ENCODE measurements around the gene PLEKHH2. TPM values are rescaled to one million over a fixed set of nuclear protein-coding genes. Genes with fewer than 3 reads are reported as not detected.

PLEKHH2 gene
- polyA plus RNA-seq, 1 of the 3 experiments (the other 2 are of a cell fraction): 1.9 TPM

DNA sequence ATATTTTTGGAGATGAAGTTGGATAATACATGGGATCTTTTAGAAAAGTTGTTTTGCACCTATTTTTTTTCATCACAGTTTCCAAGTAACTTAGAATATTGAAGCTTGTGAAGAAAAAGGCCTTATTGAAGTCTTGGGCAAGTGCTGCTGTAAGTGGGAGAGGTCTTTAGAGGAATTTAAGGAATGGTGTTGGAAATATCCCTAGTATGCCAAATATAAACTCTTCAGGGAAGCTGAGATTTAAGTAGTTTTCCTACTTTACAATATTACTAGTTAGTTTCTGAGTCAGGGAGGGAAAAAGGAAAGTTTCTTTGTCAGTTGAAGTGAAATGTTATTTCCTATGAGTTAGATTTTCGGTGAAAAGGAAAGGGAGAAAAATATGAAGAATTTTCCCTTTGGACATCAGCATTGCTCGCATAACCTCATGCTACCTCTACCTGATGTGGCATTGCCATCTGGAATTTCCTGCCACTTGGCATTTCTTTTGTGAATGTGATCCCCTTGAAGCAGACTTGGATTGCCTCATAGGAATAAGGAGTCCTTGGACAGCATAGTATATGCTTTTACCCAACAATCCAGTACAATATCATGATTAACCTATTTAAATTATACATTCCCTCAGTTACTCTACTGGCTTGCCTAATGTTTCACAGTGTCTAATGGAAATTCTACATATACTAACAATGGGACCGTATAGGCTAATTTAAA lies 12.1 kb downstream of the PLEKHH2 start:
- Histone ChIP-seq H3K27ac (ENCODE audit: low read depth in 2 of 2, low read length in 1 of 2) (no peak overlapping the region; a peak in 1 of 4 replicates), H2AFZ (ENCODE audit: low read depth) (no peak overlapping the region), H3K36me3 (replicated peaks in 1 of 2; ENCODE audit: control insufficient read depth in 1 of 2, insufficient read depth in 2 of 2, low read length in 1 of 2) (no peaks in the 10 kb centered on the region), H3K4me3 (ENCODE audit: low read depth in 2 of 2, low read length in 1 of 2) (no peak overlapping the region), H3F3A (replicated peaks; ENCODE audit: insufficient read depth) (no peaks in the 10 kb centered on the region), H3K4me2 (no peak overlapping the region), H3K9ac (no peak overlapping the region), H4K20me1 (ENCODE audit: insufficient read depth) (no peaks in the 10 kb centered on the region), H3K9me2 (no peaks in the 10 kb centered on the region), H3K4me1 (ENCODE audit: control insufficient read depth in 1 of 2, insufficient read depth in 2 of 2, low read depth in 1 of 2, low read length in 1 of 2) (no peaks in the 10 kb centered on the region), H3K79me2 (ENCODE audit: insufficient read depth) (no peaks in the 10 kb centered on the region), H3K9me3 (no peaks in the 10 kb centered on the region), H3K27me3 (ENCODE audit: insufficient read depth) (no peaks in the 10 kb centered on the region)
- TF ChIP-seq EP300 (IDR thresholded peaks at IDR 0.05; ENCODE audit: borderline replicate concordance in 1 of 2, low read depth in 1 of 2, low read length in 1 of 2) (no peak), EZH2phosphoT487 (IDR thresholded peaks at IDR 0.05; ENCODE audit: borderline replicate concordance, low read depth) (no peak), YY1 (IDR thresholded peaks at IDR 0.05; ENCODE audit: low read depth) (no peak), MXI1 (IDR thresholded peaks at IDR 0.05; ENCODE audit: low read depth, low read length) (no peak), FOXM1 (IDR thresholded peaks at IDR 0.05; ENCODE audit: low read depth) (no peak)
- ChIA-PET POLR2A (no interaction called here), CTCF (no interaction called here)
- 89% methylated on average over 3 of the region's 3 CpGs for WGBS (ENCODE audit: low lambda C conversion rate)
- DNase-seq: no peak

DNA sequence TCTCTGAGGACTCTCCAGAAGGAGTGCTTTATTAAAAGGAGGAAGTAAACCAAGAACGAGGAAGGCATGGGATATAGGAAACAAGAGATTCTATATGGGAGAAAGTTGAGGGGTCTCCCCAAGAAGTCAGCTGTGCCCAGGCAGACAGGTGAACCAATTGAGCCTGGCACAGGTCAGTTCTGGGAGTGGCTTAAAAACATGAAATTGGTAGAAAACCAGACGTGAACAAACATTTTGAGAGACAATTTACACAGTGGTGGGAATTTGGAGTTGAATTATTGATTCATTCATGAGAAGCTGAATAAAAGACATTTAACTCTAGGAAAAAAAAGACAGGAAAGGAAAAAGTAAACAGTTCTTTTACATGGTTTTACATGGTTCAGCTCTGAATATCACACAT lies 16.4 kb downstream of the PLEKHH2 start:
- POLR2A ChIA-PET: no interaction called here
- 89% methylated on average over 2 of the region's 2 CpGs for WGBS (ENCODE audit: low lambda C conversion rate)
- CTCF ChIA-PET: interaction anchor here (1.1 to 1.6 kb wide), 2 partner anchors 19 to 44 kb away, joined by 4 to 5 read pairs; no protein-coding TSS in a partner anchor

More for the DNA sequence above, 16.4 kb downstream of the PLEKHH2 start:
- H4K20me1 ChIP-seq (ENCODE audit: insufficient read depth): no peaks in the 10 kb centered on the region
- H3K9ac ChIP-seq: no peak overlapping the region
- no peak for TF ChIP-seq GATA2 (CRISPR knock-in tag; IDR thresholded peaks at IDR 0.05)
- no peak for TF ChIP-seq POLR2AphosphoS5 (IDR thresholded peaks at IDR 0.05; ENCODE audit: low read depth, low read length)
- no peak for TF ChIP-seq NFIC (IDR thresholded peaks at IDR 0.05; ENCODE audit: borderline replicate concordance)
- TF ChIP-seq, protein P1, sequence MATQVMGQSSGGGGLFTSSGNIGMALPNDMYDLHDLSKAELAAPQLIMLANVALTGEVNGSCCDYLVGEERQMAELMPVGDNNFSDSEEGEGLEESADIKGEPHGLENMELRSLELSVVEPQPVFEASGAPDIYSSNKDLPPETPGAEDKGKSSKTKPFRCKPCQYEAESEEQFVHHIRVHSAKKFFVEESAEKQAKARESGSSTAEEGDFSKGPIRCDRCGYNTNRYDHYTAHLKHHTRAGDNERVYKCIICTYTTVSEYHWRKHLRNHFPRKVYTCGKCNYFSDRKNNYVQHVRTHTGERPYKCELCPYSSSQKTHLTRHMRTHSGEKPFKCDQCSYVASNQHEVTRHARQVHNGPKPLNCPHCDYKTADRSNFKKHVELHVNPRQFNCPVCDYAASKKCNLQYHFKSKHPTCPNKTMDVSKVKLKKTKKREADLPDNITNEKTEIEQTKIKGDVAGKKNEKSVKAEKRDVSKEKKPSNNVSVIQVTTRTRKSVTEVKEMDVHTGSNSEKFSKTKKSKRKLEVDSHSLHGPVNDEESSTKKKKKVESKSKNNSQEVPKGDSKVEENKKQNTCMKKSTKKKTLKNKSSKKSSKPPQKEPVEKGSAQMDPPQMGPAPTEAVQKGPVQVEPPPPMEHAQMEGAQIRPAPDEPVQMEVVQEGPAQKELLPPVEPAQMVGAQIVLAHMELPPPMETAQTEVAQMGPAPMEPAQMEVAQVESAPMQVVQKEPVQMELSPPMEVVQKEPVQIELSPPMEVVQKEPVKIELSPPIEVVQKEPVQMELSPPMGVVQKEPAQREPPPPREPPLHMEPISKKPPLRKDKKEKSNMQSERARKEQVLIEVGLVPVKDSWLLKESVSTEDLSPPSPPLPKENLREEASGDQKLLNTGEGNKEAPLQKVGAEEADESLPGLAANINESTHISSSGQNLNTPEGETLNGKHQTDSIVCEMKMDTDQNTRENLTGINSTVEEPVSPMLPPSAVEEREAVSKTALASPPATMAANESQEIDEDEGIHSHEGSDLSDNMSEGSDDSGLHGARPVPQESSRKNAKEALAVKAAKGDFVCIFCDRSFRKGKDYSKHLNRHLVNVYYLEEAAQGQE (IDR thresholded peaks at IDR 0.05; ENCODE audit: low read depth, low read length): no peak
- no peak for TF ChIP-seq RAD21 (IDR thresholded peaks at IDR 0.05; ENCODE audit: low read length)
- H2AFZ ChIP-seq (ENCODE audit: low read depth): no peak overlapping the region
- H3F3A ChIP-seq (replicated peaks; ENCODE audit: insufficient read depth): no peaks in the 10 kb centered on the region
- H3K4me2 ChIP-seq: no peak overlapping the region
- no peak for DNase-seq
- no peak overlapping the region for H3K27ac ChIP-seq (ENCODE audit: low read depth in 2 of 2, low read length in 1 of 2)
- H3K4me1 ChIP-seq (ENCODE audit: control insufficient read depth in 1 of 2, insufficient read depth in 2 of 2, low read depth in 1 of 2, low read length in 1 of 2): no peaks in the 10 kb centered on the region
- H3K79me2 ChIP-seq (ENCODE audit: insufficient read depth): no peaks in the 10 kb centered on the region
- H3K36me3 ChIP-seq (replicated peaks in 1 of 2; ENCODE audit: control insufficient read depth in 1 of 2, insufficient read depth in 2 of 2, low read length in 1 of 2): no peaks in the 10 kb centered on the region
- no peaks in the 10 kb centered on the region for H3K27me3 ChIP-seq (ENCODE audit: insufficient read depth)
- no peaks in the 10 kb centered on the region for H3K9me3 ChIP-seq
- no peak overlapping the region for H3K4me3 ChIP-seq (ENCODE audit: low read depth in 2 of 2, low read length in 1 of 2)
- H3K9me2 ChIP-seq: no peaks in the 10 kb centered on the region
